Natural killer cell (primary cell): Measurements from ENCODE around the gene PRPF31. TPM values are rescaled to one million over a fixed set of nuclear protein-coding genes. Genes with fewer than 3 reads are reported as not detected.

Experiments used
- ATAC-seq, 3 donors: fragments of 150-1000 bp in 2 of 3; fragments of 200-7000 bp in 1 of 3; cut with Tn5 transposase; 1 replicate in 1 of 3; 2 replicates in 2 of 3; pipeline ENCODE4 v1.10.0; 2021; ENCODE audit warnings: mild to moderate bottlenecking in 2 of 3, moderate library complexity in 2 of 3
- DNase-seq, 2 donors: peaks; one replicate each; pipeline versions ENCODE4 v3.0.0 to v3.0.0-alpha.2; 2013 to 2021; ENCODE audit warnings: mixed read lengths in 1 of 2
- H3K27ac ChIP-seq: one replicate; pipeline ENCODE4 v1.5.1; 2013; ENCODE audit warnings: mild to moderate bottlenecking, low read length
- H3K27me3 ChIP-seq: one replicate; pipeline ENCODE4 v1.6.1; 2013; ENCODE audit warnings: low read length; ENCODE audit not compliant: control insufficient read depth, insufficient read depth
- H3K36me3 ChIP-seq: one replicate; pipeline ENCODE4 v1.6.1; 2013; ENCODE audit warnings: low read length; ENCODE audit not compliant: control insufficient read depth, insufficient read depth
- H3K4me1 ChIP-seq: one replicate; pipeline ENCODE4 v1.6.1; 2013; ENCODE audit warnings: low read length; ENCODE audit not compliant: control insufficient read depth, insufficient read depth
- H3K4me3 ChIP-seq: one replicate; pipeline ENCODE4 v1.5.1; 2013; ENCODE audit warnings: low read length
- H3K9me3 ChIP-seq: one replicate; pipeline ENCODE4 v1.6.1; 2013; ENCODE audit warnings: low read length; ENCODE audit not compliant: control insufficient read depth, insufficient read depth
- H3K27ac Mint-ChIP-seq, 2 donors: one replicate each; pipeline ENCODE4 v1.8.0; 2022; ENCODE audit warnings: mild to moderate bottlenecking in 2 of 2, mixed read lengths in 2 of 2, moderate library complexity in 1 of 2
- H3K27me3 Mint-ChIP-seq, 2 donors: one replicate each; pipeline ENCODE4 v1.8.0; 2022; ENCODE audit warnings: low read depth in 2 of 2, mixed read lengths in 2 of 2
- H3K36me3 Mint-ChIP-seq: one replicate; pipeline ENCODE4 v1.8.0; 2022; ENCODE audit warnings: mixed read lengths
- H3K4me1 Mint-ChIP-seq, 2 donors: one replicate each; pipeline ENCODE4 v1.8.0; 2022; ENCODE audit warnings: mixed read lengths in 2 of 2
- H3K4me3 Mint-ChIP-seq: one replicate; pipeline ENCODE4 v1.8.0; 2022; ENCODE audit warnings: mild to moderate bottlenecking, moderate library complexity, mixed read lengths
- H3K9me3 Mint-ChIP-seq, 2 donors: one replicate each; pipeline ENCODE4 v1.8.0; 2022; ENCODE audit warnings: mixed read lengths in 2 of 2
- CTCF ChIP-seq: fragments of 200-600 bp; IDR thresholded peaks from one replicate; pipeline ENCODE4 v1.8.0; 2022; ENCODE audit warnings: antibody characterized with exemption
- WGBS: methylation state at CpG from one replicate; pipeline ENCODE4 v1.1.7; 2013; ENCODE audit warnings: missing lambda C conversion rate; ENCODE audit not compliant: insufficient coverage; 5-methylcytosine and 5-hydroxymethylcytosine counted together
- intact Hi-C: fragments of 100-400 bp; cut with micrococcal nuclease; formaldehyde crosslinking; loops from one replicate; pipeline ENCODE4 v1.14.2; 2022
- total RNA-seq, 4 donors: library from RNA; stranded (reverse); fragments of 120-200 nt in 1 of 4; gene quantifications; one replicate each; pipeline versions ENCODE4 v1.2.3 to v1.2.4, GENCODE V29; 2013 to 2022

The PRPF31 gene
- total RNA-seq, 3 donors from 2014 or later (not counting 1 experiment from before 2014, with no cell fraction given) = 64.4 to 65.9 (median 64.9) TPM

GRCh38 chr19:54114340-54115108, 1.0 kb upstream of the PRPF31 start:
- Histone ChIP-seq H3K4me3 (peak overlapping the region; percentile 56), H3K4me1 (peaks cover 24% of the 10 kb centered on the region), H3K9me3 (no peaks in the 10 kb centered on the region), H3K27ac (peak overlapping the region; percentile 67), H3K36me3 (peaks cover 23% of the 10 kb centered on the region), H3K27me3 (no peaks in the 10 kb centered on the region)
- H3K36me3 Mint-ChIP-seq = no peaks in the 10 kb centered on the region
- WGBS = 3% methylated on average over 28 of the region's 28 CpGs
- intact Hi-C loops = loop anchor here (1.0 kb wide), 4 partner anchors 12 to 76 kb away; partner anchors contain the start of genes CNOT3, LENG1 and NDUFA3
- H3K27ac Mint-ChIP-seq = peak overlapping the region; percentile 87 to 88
- DNase-seq = peak in 1 of 2 donors; percentile 78
- peak overlapping the region; percentile 92 for H3K4me3 Mint-ChIP-seq
- peaks cover 27 to 44% of the 10 kb centered on the region in 2 donors for H3K4me1 Mint-ChIP-seq
- no peaks in the 10 kb centered on the region for H3K27me3 Mint-ChIP-seq
- no peak for ATAC-seq
- H3K9me3 Mint-ChIP-seq = no peaks in the 10 kb centered on the region
- TF ChIP-seq CTCF = no peak

- ATAC-seq (no peak), DNase-seq (no peak)
- Mint-ChIP-seq H3K36me3 (no peaks in the 10 kb centered on the region), H3K4me1 (peaks cover 0 to 16% of the 10 kb centered on the region in 2 donors), H3K27ac (no peak overlapping the region), H3K4me3 (no peak overlapping the region), H3K27me3 (no peaks in the 10 kb centered on the region), H3K9me3 (no peaks in the 10 kb centered on the region)
- Histone ChIP-seq H3K36me3 (peaks cover 70% of the 10 kb centered on the region), H3K27ac (no peak overlapping the region), H3K4me3 (no peak overlapping the region), H3K27me3 (no peaks in the 10 kb centered on the region), H3K9me3 (no peaks in the 10 kb centered on the region), H3K4me1 (peaks cover 4% of the 10 kb centered on the region)
- 96% methylated on average over 10 of the region's 10 CpGs for WGBS
- no peak for TF ChIP-seq CTCF
- intact Hi-C loops = no loop called here
These were observed 5.7 kb downstream of the PRPF31 start for GRCh38 chr19:54121259-54121658.

DNA sequence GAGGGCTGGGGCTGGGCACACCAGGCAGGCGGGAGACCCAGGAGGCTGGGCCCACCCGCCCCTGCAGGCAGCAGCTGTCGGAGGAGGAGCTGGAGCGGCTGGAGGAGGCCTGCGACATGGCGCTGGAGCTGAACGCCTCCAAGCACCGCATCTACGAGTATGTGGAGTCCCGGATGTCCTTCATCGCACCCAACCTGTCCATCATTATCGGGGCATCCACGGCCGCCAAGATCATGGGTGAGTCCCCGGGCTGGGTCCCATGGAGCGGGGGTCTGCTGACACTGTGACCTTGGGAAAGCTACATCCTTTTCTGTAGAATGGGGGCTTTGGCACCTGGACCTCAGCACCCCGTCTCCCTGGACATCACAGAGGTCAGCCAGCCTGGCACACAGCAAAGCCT, 8.1 kb downstream of the PRPF31 start:
- H3K4me1 ChIP-seq = no peaks in the 10 kb centered on the region
- no peak for TF ChIP-seq CTCF
- no peaks in the 10 kb centered on the region for H3K9me3 ChIP-seq
- no peak overlapping the region for H3K4me3 ChIP-seq
- no peaks in the 10 kb centered on the region for H3K27me3 ChIP-seq
- Mint-ChIP-seq H3K4me1 (no peaks in the 10 kb centered on the region), H3K36me3 (no peaks in the 10 kb centered on the region), H3K4me3 (no peak overlapping the region), H3K27ac (no peak overlapping the region), H3K27me3 (no peaks in the 10 kb centered on the region), H3K9me3 (no peaks in the 10 kb centered on the region)
- WGBS = 98% methylated on average over 17 of the region's 17 CpGs
- H3K27ac ChIP-seq = no peak overlapping the region
- intact Hi-C loops = no loop called here
- ATAC-seq (no peak), DNase-seq (no peak)
- H3K36me3 ChIP-seq = peaks cover 80% of the 10 kb centered on the region

DNA sequence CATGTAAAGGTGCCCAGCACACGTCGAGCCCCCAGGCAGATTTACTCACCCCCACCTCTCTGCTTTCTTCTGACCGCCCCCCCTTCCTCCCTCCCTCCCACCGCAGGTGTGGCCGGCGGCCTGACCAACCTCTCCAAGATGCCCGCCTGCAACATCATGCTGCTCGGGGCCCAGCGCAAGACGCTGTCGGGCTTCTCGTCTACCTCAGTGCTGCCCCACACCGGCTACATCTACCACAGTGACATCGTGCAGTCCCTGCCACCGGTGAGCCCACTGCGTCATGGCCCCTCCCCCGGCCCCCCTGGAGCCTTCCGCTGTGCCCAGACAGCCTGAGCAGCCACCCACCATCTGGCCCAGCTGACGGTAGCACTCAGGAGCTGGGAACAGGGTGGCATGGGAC, 8.8 kb downstream of the PRPF31 start:
- no peak for TF ChIP-seq CTCF
- H3K4me1 Mint-ChIP-seq = no peaks in the 10 kb centered on the region
- Histone ChIP-seq H3K36me3 (peaks cover 83% of the 10 kb centered on the region), H3K9me3 (no peaks in the 10 kb centered on the region), H3K27ac (no peak overlapping the region), H3K27me3 (no peaks in the 10 kb centered on the region), H3K4me3 (no peak overlapping the region), H3K4me1 (no peaks in the 10 kb centered on the region)
- ATAC-seq (no peak), DNase-seq (no peak)
- intact Hi-C loops = no loop called here
- no peaks in the 10 kb centered on the region for H3K27me3 Mint-ChIP-seq
- 95% methylated on average over 19 of the region's 19 CpGs for WGBS
- no peak overlapping the region for H3K4me3 Mint-ChIP-seq
- H3K36me3 Mint-ChIP-seq = no peaks in the 10 kb centered on the region
- H3K27ac Mint-ChIP-seq = no peak overlapping the region
- no peaks in the 10 kb centered on the region for H3K9me3 Mint-ChIP-seq
